GM12873 (cell line): ENCODE data around the gene TSPAN19.

Experiments
- TF ChIP-seq, protein P1 (sequence below): IDR thresholded peaks from 2 replicates; pipeline ENCODE4 v1.5.1; 2012; ENCODE audit warnings: low read depth, mild to moderate bottlenecking, moderate library complexity, low read length, control low read depth; ENCODE audit not compliant: insufficient read depth; ENCODE audit errors: missing control alignments

The TSPAN19 gene

DNA sequence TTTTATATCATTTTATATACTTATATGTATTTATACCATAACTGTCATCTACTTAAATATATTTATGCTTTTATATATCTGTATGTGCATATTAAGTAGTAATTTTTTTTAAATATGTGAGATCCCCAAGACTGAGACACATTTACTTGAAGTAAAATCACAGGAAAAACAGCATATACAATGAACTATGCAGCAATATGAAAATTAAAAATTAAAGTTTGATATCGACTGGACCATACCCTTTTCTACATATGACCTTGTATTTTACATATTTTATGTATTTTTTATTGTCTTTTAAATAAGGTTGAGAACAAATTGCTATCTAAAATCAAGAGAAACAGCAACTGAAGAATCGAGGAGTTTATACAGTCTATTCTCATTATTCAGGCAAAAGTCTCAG, 50.0 kb downstream of the TSPAN19 start:
- TF ChIP-seq, protein P1, sequence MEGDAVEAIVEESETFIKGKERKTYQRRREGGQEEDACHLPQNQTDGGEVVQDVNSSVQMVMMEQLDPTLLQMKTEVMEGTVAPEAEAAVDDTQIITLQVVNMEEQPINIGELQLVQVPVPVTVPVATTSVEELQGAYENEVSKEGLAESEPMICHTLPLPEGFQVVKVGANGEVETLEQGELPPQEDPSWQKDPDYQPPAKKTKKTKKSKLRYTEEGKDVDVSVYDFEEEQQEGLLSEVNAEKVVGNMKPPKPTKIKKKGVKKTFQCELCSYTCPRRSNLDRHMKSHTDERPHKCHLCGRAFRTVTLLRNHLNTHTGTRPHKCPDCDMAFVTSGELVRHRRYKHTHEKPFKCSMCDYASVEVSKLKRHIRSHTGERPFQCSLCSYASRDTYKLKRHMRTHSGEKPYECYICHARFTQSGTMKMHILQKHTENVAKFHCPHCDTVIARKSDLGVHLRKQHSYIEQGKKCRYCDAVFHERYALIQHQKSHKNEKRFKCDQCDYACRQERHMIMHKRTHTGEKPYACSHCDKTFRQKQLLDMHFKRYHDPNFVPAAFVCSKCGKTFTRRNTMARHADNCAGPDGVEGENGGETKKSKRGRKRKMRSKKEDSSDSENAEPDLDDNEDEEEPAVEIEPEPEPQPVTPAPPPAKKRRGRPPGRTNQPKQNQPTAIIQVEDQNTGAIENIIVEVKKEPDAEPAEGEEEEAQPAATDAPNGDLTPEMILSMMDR: no peak

DNA sequence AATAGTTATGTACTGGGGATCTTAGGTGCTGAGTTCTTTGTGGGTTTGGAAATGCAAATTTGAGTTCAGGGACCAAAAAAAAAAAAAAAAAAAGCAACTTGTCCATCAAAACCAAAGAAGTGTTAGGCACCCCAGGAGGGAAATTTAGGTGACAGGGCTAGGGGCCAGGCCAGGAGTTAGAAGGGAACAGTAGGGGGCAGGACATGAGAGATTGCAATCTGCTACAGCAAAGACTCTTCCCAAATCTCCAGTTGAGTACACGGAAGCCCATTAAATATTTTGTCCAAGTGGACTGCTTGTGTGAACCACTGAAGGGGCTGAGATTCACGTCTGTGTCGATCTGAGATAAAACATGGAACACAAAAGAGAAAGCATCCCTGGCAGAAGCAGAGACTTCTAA, 52.8 kb downstream of the TSPAN19 start:
- TF ChIP-seq, protein P1: no peak

DNA sequence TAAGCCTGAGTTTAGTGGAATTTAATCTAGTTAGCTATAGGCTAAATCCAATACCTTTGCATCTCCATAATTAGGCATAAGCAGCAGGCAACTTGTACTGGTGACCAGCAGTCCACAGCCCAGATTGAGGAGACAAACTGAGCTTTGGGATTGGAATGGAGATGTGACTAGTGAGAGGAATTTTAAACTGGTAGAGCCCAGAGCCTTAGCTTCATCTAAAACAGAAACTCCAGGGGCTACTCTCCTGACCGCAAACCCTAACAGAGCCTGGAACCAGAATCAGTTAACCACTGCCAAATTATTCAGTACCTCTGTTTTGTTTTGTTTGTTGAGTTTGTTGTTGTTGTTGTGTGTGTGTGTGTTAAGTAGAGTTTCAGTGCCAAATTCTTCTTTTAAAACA, 53.2 kb downstream of the TSPAN19 start:
- TF ChIP-seq, protein P1: no peak

DNA sequence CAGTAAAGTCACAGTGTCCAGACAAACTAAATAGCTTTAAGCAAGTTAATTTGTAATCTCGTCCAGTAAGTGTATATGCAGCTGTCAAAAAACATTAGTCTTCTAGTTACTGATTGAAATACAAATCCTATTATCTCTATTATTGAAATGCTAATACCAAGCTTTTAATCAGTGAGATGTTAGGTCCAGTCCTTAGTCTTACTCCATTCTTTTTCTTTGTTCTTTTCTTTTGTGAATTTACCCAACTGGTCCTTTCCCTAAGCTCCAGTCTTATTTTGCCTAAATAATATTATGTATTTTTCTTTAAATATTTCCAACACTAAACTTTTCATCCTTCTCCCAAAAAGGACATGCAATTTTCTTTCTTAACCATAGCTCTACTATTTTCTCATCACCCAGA, 57.2 kb downstream of the TSPAN19 start:
- TF ChIP-seq, protein P1: no peak

DNA sequence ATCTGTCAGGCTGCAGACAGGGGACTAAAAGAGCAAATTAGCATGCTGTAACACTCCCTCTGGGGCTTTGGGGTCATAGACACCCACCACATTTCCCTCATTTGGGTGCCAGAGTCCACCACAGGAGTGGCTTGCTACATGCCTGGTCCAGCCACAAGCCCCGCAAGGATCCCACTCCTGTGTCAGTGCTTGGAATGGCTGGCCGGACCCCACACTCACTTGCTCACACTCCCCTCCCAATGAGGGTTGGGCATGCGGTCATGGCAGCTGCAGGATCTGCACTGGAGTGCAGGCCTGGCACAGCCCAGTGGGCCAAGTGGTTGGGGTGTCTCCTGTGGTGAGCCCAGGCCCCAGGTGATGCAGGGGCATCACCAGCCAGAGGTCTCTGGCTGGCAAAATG, 59.9 kb downstream of the TSPAN19 start:
- TF ChIP-seq, protein P1: no peak

DNA sequence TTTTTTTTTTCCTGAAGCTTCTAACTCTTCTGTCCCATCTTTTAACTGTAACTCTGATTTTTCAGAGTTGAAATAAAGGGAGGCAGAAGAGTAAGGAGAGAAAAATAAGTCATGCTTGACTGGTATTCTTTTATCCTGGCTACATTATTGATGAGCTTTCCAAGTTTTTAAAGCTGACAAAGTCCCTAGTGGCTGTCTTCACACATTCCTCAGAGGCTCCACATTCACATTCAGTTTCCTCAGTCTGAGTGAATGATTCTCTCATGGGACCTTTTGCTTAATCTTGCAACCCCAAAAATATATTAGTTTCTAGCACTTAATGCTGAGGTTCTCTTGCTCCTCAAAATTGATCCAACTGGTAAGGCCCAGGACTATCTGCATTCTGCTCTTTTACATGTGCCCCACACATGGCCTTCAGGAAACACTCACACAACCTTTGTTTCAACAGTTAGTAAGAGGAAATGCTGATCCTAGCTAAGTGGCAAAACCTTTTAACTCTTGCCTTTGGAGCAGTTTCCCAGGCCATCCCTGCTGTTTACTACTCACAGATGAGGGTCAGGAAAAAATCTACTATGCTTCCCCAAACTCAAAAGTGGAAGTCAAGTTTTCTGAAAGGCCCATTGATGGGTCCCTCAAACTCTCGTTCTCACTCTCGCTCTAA, 61.8 kb downstream of the TSPAN19 start:
- TF ChIP-seq, protein P1: no peak

DNA sequence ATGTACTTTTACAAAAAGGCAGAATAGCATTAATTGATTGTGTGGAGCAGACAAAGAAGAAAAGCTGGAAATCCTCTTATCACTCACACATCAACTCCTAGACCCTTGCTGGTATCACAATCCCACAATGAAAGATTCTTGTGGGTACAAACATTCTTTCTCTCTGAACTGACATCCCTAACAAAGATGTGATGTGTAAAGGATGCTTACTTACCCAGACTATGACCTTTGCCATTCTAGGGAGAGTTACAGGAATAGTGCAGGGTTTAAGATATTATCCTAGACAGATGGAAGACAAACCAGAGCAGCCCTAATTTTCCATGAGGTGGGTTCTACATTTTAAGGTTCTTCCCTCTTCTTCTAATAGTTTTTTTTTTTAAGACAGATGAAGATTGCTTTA, 63.1 kb downstream of the TSPAN19 start:
- TF ChIP-seq, protein P1: no peak

DNA sequence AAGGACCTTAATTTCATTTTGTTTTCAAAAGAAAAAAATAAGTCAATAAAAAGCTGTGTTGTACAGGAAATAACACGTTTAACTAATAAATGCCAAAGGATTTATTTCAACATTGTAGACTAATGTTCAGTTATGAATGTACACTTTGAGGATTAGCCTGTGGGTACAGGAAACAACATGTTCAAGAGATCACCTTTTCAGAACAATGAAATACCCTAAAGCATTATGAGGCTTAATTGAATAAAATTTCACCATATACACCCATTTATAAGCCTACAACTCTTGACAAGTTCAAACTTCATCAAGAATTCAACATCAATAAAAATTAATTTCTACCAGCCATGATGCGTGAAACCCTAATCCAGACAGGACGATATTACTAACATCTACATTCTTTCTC, 66.9 kb downstream of the TSPAN19 start:
- TF ChIP-seq, protein P1: no peak
